HG02610 (cell line): ENCODE data around the gene CD3D.
A peak's percentile ranks its signal among the peaks of the same experiment; 100 is the strongest.

Experiments used
- ATAC-seq: cut with Tn5 transposase; IDR thresholded peaks from one replicate; pipeline ENCODE4 v1.9.1; 2021; ENCODE audit warnings: mild to moderate bottlenecking, moderate library complexity; ENCODE audit not compliant: unreplicated experiment

Gene CD3D

GRCh38 chr11:118342503-118343161 is at the start of gene CD3D:
TSS of gene CD3D (minus strand) at chr11:118342705. CDS start at chr11:118342607, 98 bp downstream.
- ATAC-seq: peak; percentile 34

- no peak for ATAC-seq
Observed at GRCh38 chr11:118383657-118384056, 41.2 kb upstream of the CD3D start.

GRCh38 chr11:118382954-118383353 is 40.4 kb upstream of the CD3D start:
- ATAC-seq: no peak

GRCh38 chr11:118380571-118380970 is 38.1 kb upstream of the CD3D start:
- no peak for ATAC-seq

GRCh38 chr11:118379497-118379896 is 37.0 kb upstream of the CD3D start:
- ATAC-seq: no peak

GRCh38 chr11:118375978-118376377 is 33.5 kb upstream of the CD3D start:
- ATAC-seq: no peak

GRCh38 chr11:118374729-118375128 is 32.2 kb upstream of the CD3D start:
- ATAC-seq: no peak

GRCh38 chr11:118373871-118374270 is 31.4 kb upstream of the CD3D start:
- ATAC-seq: no peak

GRCh38 chr11:118373263-118373662 is 30.8 kb upstream of the CD3D start:
- ATAC-seq: no peak

- no peak for ATAC-seq
Observed at GRCh38 chr11:118370774-118371173, 28.3 kb upstream of the CD3D start.

GRCh38 chr11:118366287-118366686 is 23.8 kb upstream of the CD3D start:
- no peak for ATAC-seq

- no peak for ATAC-seq
Observed at GRCh38 chr11:118364956-118365615, 22.6 kb upstream of the CD3D start.

- ATAC-seq: peak; percentile 82
Observed at GRCh38 chr11:118359295-118359958, 16.9 kb upstream of the CD3D start, which contains the start of gene UBE4A. TSS of gene UBE4A (plus strand) at chr11:118359600. CDS start at chr11:118365081, 5,481 bp downstream.

GRCh38 chr11:118358071-118358470 is 15.6 kb upstream of the CD3D start:
- ATAC-seq: no peak

GRCh38 chr11:118353084-118353710 is 10.7 kb upstream of the CD3D start:
- no peak for ATAC-seq

GRCh38 chr11:118349475-118349874 is 7.0 kb upstream of the CD3D start:
- ATAC-seq: no peak

- no peak for ATAC-seq
Observed at GRCh38 chr11:118343981-118344515, 1.5 kb upstream of the CD3D start, which contains the start of gene CD3G. TSS of gene CD3G (plus strand) at chr11:118344344. CDS start at chr11:118344424, 80 bp downstream.

- peak; percentile 52 for ATAC-seq
Observed at GRCh38 chr11:118343248-118343647, 743 bp upstream of the CD3D start.

- no peak for ATAC-seq
Observed at GRCh38 chr11:118341815-118342489, 553 bp downstream of the CD3D start.

GRCh38 chr11:118341261-118341660 is 1.2 kb downstream of the CD3D start:
- ATAC-seq: no peak

- no peak for ATAC-seq
Observed at GRCh38 chr11:118340449-118340848, 2.1 kb downstream of the CD3D start.
